Mesendoderm (in vitro differentiated cells): ENCODE results near the gene VIL1.

Experiments used
- DNase-seq: peaks from one replicate; pipeline ENCODE4 v3.0.0; 2013
- H2AK5ac ChIP-seq: 2 replicates; pipeline ENCODE4 v1.6.1; 2013; ENCODE audit warnings: low read length, inconsistent platforms
- H2BK120ac ChIP-seq: 2 replicates; pipeline ENCODE4 v1.6.1; 2013; ENCODE audit warnings: low read depth, mild to moderate bottlenecking, low read length, moderate library complexity, mixed read lengths
- H2BK15ac ChIP-seq: replicated peaks from 2 replicates; pipeline ENCODE4 v1.6.1; 2013; ENCODE audit warnings: low read depth, mild to moderate bottlenecking, moderate library complexity
- H2BK5ac ChIP-seq: 2 replicates; pipeline ENCODE4 v1.6.1; 2013; ENCODE audit warnings: low read length, inconsistent platforms
- H3K18ac ChIP-seq: 2 replicates; pipeline ENCODE4 v1.6.1; 2013; ENCODE audit warnings: mild to moderate bottlenecking, low read length, mixed read lengths
- H3K23ac ChIP-seq: one replicate; pipeline ENCODE4 v1.6.1; 2013; ENCODE audit warnings: low read length
- H3K27ac ChIP-seq: 2 replicates; pipeline ENCODE4 v1.5.1; 2013; ENCODE audit warnings: low read depth, mild to moderate bottlenecking, inconsistent platforms, low read length, moderate library complexity
- H3K27me3 ChIP-seq: 2 replicates; pipeline ENCODE4 v1.6.1; 2013; ENCODE audit warnings: low read length, control low read depth, mild to moderate bottlenecking, inconsistent platforms; ENCODE audit not compliant: insufficient read depth, poor library complexity
- H3K36me3 ChIP-seq: 2 replicates; pipeline ENCODE4 v1.6.1; 2013; ENCODE audit warnings: low read length, inconsistent platforms; ENCODE audit not compliant: control insufficient read depth, insufficient read depth
- H3K4ac ChIP-seq: one replicate; pipeline ENCODE4 v1.6.1; 2013; ENCODE audit warnings: low read depth, mild to moderate bottlenecking, low read length, moderate library complexity
- H3K4me1 ChIP-seq: 2 replicates; pipeline ENCODE4 v1.6.1; 2013; ENCODE audit warnings: low read depth, low read length, inconsistent platforms; ENCODE audit not compliant: control insufficient read depth
- H3K4me2 ChIP-seq: 2 replicates; pipeline ENCODE4 v1.6.1; 2013; ENCODE audit warnings: low read length
- H3K4me3 ChIP-seq: 2 replicates; pipeline ENCODE4 v1.5.1; 2013; ENCODE audit warnings: mild to moderate bottlenecking, low read length
- H3K56ac ChIP-seq: one replicate; pipeline ENCODE4 v1.6.1; 2013; ENCODE audit warnings: low read length
- H3K79me1 ChIP-seq: 2 replicates; pipeline ENCODE4 v1.6.1; 2013; ENCODE audit warnings: low read length, inconsistent platforms
- H3K79me2 ChIP-seq: 2 replicates; pipeline ENCODE4 v1.6.1; 2013; ENCODE audit warnings: mild to moderate bottlenecking, low read length; ENCODE audit not compliant: control insufficient read depth, insufficient read depth
- H3K9ac ChIP-seq: 2 replicates; pipeline ENCODE4 v1.6.1; 2013; ENCODE audit warnings: low read length, inconsistent platforms
- H4K5ac ChIP-seq: one replicate; pipeline ENCODE4 v1.6.1; 2013; ENCODE audit warnings: low read length
- H4K8ac ChIP-seq: one replicate; pipeline ENCODE4 v1.6.1; 2013; ENCODE audit warnings: low read depth, mild to moderate bottlenecking, control low read depth, low read length, moderate library complexity
- WGBS: extraction: QIAGEN DNeasy Blood & Tissue Kit; methylation state at CpG from one replicate; pipeline ENCODE4 v1.1.7; 2013; ENCODE audit warnings: low lambda C conversion rate, missing lambda C conversion rate; ENCODE audit not compliant: insufficient coverage; ENCODE audit errors: extremely low coverage; 5-methylcytosine and 5-hydroxymethylcytosine counted together

The VIL1 gene

DNA sequence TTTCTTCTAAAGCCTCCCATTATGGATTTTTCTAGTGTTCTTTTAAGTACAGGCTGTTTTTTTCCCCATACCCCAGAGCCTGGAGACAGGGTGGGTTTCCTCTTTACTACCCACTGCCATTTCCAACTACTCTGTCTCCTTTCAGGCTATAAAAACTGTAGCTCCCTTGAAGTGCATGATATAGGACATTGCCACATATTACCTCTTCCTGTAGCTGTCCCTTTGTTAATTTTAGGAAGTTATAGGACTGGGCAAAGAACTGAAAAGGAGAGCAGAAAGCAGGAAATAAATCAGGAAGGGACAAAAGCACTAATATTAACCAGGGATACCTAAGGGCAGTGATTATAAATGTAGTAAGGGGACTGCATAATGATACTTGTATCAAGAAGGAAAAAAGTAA lies 54.1 kb downstream of the VIL1 start:
- H4K5ac ChIP-seq, result no peak overlapping the region
- H3K4me3 ChIP-seq, result no peak overlapping the region
- no peak for DNase-seq
- H3K18ac ChIP-seq, result no peak overlapping the region
- no peak overlapping the region for H2BK120ac ChIP-seq
- no peak overlapping the region for H2BK15ac ChIP-seq
- no peak overlapping the region for H3K4ac ChIP-seq
- H2BK5ac ChIP-seq, result no peak overlapping the region
- H3K4me2 ChIP-seq, result no peak overlapping the region
- no peak overlapping the region for H3K27ac ChIP-seq
- H4K8ac ChIP-seq, result no peak overlapping the region
- no peaks in the 10 kb centered on the region for H3K79me1 ChIP-seq
- no peaks in the 10 kb centered on the region for H3K4me1 ChIP-seq
- H3K79me2 ChIP-seq, result no peaks in the 10 kb centered on the region
- H2AK5ac ChIP-seq, result no peak overlapping the region
- no peak overlapping the region for H3K9ac ChIP-seq
- no peak overlapping the region for H3K23ac ChIP-seq
- peaks cover 2% of the 10 kb centered on the region for H3K36me3 ChIP-seq
- H3K27me3 ChIP-seq, result no peaks in the 10 kb centered on the region
- H3K56ac ChIP-seq, result no peak overlapping the region

DNA sequence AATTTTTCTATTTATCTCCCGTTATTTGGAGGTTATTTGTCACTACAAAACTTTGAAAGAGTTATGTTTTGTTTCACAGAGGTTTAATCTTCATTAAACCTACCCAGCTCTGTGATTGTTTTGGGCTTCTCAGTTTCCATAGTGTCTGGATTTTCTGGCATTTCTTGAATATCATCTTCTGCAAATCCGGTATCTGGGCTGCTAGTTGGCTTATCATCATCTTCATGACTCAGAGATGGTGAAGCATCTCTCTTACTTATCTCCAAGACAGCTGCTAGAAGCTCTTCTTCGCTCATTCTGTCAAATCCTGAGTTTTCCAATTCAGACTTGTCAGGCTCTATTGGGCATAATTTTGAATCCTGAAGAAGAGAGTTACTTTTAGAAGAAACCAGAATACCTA lies 55.6 kb downstream of the VIL1 start:
- Histone ChIP-seq H2BK15ac (no peak overlapping the region), H3K27ac (no peak overlapping the region), H3K79me2 (no peaks in the 10 kb centered on the region), H4K8ac (no peak overlapping the region), H3K27me3 (no peaks in the 10 kb centered on the region), H3K4ac (no peak overlapping the region), H3K36me3 (peaks cover 2% of the 10 kb centered on the region), H3K9ac (no peak overlapping the region), H3K4me3 (no peak overlapping the region), H2AK5ac (no peak overlapping the region), H3K23ac (no peak overlapping the region), H2BK120ac (no peak overlapping the region), H3K79me1 (no peaks in the 10 kb centered on the region), H4K5ac (no peak overlapping the region), H3K4me1 (no peaks in the 10 kb centered on the region), H3K4me2 (no peak overlapping the region), H3K56ac (no peak overlapping the region), H3K18ac (no peak overlapping the region), H2BK5ac (no peak overlapping the region)
- WGBS, result no CpG with 5 or more reads among the region's 3 CpGs
- DNase-seq, result no peak

GRCh38 chr2:218476676-218477075 lies 57.8 kb downstream of the VIL1 start:
- peaks cover 2% of the 10 kb centered on the region for H3K36me3 ChIP-seq

DNA sequence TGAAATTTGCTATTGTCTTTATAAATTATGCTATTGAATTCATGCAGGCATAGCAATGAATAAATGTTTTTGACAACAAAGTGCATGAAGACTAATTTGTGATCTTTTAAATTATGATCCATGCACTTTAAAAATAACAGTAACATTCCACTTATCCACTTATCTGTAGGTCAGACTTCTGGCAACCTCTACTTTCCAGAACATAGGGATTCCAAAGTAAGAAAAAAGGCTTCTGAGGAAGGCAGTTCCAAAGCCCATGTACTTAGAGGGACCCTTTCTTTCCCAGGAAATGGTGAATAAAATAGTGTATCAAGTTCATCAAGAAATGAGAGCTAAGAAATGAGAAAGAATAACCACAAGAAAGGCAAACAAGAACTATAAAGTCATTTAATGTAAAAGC lies 58.3 kb downstream of the VIL1 start:
- Histone ChIP-seq H2BK5ac (no peak overlapping the region), H3K79me1 (no peaks in the 10 kb centered on the region), H3K27ac (no peak overlapping the region), H2BK120ac (no peak overlapping the region), H2BK15ac (no peak overlapping the region), H3K23ac (no peak overlapping the region), H3K36me3 (peaks cover 2% of the 10 kb centered on the region), H3K4me1 (no peaks in the 10 kb centered on the region), H3K56ac (no peak overlapping the region), H3K79me2 (no peaks in the 10 kb centered on the region), H3K4me2 (no peak overlapping the region), H3K4me3 (no peak overlapping the region), H3K9ac (no peak overlapping the region), H4K8ac (no peak overlapping the region), H2AK5ac (no peak overlapping the region), H3K4ac (no peak overlapping the region), H4K5ac (no peak overlapping the region), H3K18ac (no peak overlapping the region), H3K27me3 (no peaks in the 10 kb centered on the region)
- DNase-seq, result no peak

More at GRCh38 chr2:218476676-218477075, 57.8 kb downstream of the VIL1 start:
- Histone ChIP-seq H3K79me2 (no peaks in the 10 kb centered on the region), H3K23ac (no peak overlapping the region), H3K79me1 (no peaks in the 10 kb centered on the region), H2AK5ac (no peak overlapping the region), H3K27ac (no peak overlapping the region), H3K4ac (no peak overlapping the region), H3K27me3 (no peaks in the 10 kb centered on the region), H2BK5ac (no peak overlapping the region), H3K56ac (no peak overlapping the region), H2BK120ac (no peak overlapping the region), H2BK15ac (no peak overlapping the region), H4K5ac (no peak overlapping the region), H3K18ac (no peak overlapping the region), H3K4me2 (no peak overlapping the region), H3K9ac (no peak overlapping the region), H3K4me3 (no peak overlapping the region), H4K8ac (no peak overlapping the region), H3K4me1 (no peaks in the 10 kb centered on the region)
- no peak for DNase-seq
- WGBS, result no CpG with 5 or more reads among the region's 3 CpGs

DNA sequence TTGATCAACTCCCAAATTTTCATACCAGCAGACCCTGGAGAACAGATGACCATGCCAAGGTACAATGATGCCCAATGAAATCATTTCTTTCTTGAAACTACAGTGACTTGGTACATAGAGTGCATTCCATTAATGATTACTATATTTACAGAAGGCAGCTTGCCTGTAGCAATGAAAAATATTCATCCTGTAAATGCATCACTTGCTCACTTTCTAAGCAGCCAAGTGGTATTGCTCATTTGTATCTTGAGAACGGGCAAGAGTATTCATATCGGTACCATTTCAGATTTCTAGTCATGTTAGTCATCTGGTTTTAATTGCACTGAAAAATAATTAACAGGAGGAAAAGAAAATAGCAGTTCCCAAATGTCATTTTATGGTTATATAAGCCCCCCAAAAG lies 59.6 kb downstream of the VIL1 start:
- no peak overlapping the region for H3K4me3 ChIP-seq
- H2AK5ac ChIP-seq, result no peak overlapping the region
- no peak overlapping the region for H3K9ac ChIP-seq
- no peak overlapping the region for H3K18ac ChIP-seq
- DNase-seq, result no peak
- H4K8ac ChIP-seq, result no peak overlapping the region
- H2BK120ac ChIP-seq, result no peak overlapping the region
- H3K27me3 ChIP-seq, result no peaks in the 10 kb centered on the region
- no peak overlapping the region for H2BK5ac ChIP-seq
- WGBS, result no CpG with 5 or more reads among the region's 2 CpGs
- no peak overlapping the region for H3K23ac ChIP-seq
- H3K56ac ChIP-seq, result no peak overlapping the region
- H3K4me2 ChIP-seq, result no peak overlapping the region
- no peaks in the 10 kb centered on the region for H3K79me1 ChIP-seq
- no peak overlapping the region for H4K5ac ChIP-seq
- H3K36me3 ChIP-seq, result peaks cover 2% of the 10 kb centered on the region
- no peak overlapping the region for H2BK15ac ChIP-seq
- no peaks in the 10 kb centered on the region for H3K79me2 ChIP-seq
- no peak overlapping the region for H3K4ac ChIP-seq
- H3K27ac ChIP-seq, result no peak overlapping the region
- H3K4me1 ChIP-seq, result no peaks in the 10 kb centered on the region

DNA sequence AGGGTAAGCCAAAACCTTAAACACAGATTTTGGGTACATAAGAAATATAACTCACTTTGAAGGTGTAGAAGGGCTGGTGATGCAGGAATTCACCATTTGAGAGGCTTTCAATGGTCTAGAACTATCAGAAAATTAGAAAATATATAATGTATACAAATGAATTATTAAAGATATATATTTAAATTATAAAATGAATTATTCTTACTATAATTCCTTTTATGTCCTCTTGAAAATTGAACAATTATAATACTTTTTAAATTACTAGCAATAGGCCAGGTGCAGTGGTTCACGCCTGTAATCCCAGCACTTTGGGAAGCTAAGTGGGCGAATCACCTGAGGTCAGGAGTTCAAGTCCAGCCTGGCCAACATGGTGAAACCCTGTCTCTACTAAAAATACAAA lies 60.7 kb downstream of the VIL1 start:
- Histone ChIP-seq H2BK15ac (no peak overlapping the region), H3K79me1 (no peaks in the 10 kb centered on the region)
- WGBS, result no CpG with 5 or more reads among the region's 2 CpGs

More for the DNA sequence above, 60.7 kb downstream of the VIL1 start:
- no peak overlapping the region for H3K4ac ChIP-seq
- H3K4me3 ChIP-seq, result no peak overlapping the region
- H3K23ac ChIP-seq, result no peak overlapping the region
- no peak overlapping the region for H3K56ac ChIP-seq
- no peaks in the 10 kb centered on the region for H3K4me1 ChIP-seq
- no peak for DNase-seq
- no peak overlapping the region for H3K4me2 ChIP-seq
- no peak overlapping the region for H2BK120ac ChIP-seq
- H3K27me3 ChIP-seq, result no peaks in the 10 kb centered on the region
- H3K36me3 ChIP-seq, result peaks cover under 1% of the 10 kb centered on the region
- H4K5ac ChIP-seq, result no peak overlapping the region
- no peak overlapping the region for H3K27ac ChIP-seq
- H2AK5ac ChIP-seq, result no peak overlapping the region
- no peaks in the 10 kb centered on the region for H3K79me2 ChIP-seq
- no peak overlapping the region for H4K8ac ChIP-seq
- H3K9ac ChIP-seq, result no peak overlapping the region
- H3K18ac ChIP-seq, result no peak overlapping the region
- H2BK5ac ChIP-seq, result no peak overlapping the region
